Neuronal stem cell (in vitro differentiated cells): ENCODE measurements around the gene LRIG1.

Experiments used
- DNase-seq: peaks from one replicate; pipeline ENCODE4 v3.0.0-alpha.2; 2013; ENCODE audit warnings: low spot score
- H2AFZ ChIP-seq: one replicate; pipeline ENCODE4 v1.6.1; 2013; ENCODE audit warnings: mild to moderate bottlenecking, low read length, inconsistent platforms
- H2AK5ac ChIP-seq: 2 replicates; pipeline ENCODE4 v1.6.1; 2013; ENCODE audit warnings: low read depth, mild to moderate bottlenecking, inconsistent platforms, low read length, moderate library complexity, mixed read lengths
- H2BK120ac ChIP-seq: 2 replicates; pipeline ENCODE4 v1.6.1; 2013; ENCODE audit warnings: low read depth, mild to moderate bottlenecking, inconsistent platforms, low read length, moderate library complexity, mixed read lengths
- H2BK12ac ChIP-seq: one replicate; pipeline ENCODE4 v1.6.1; 2013; ENCODE audit warnings: low read length, inconsistent platforms
- H2BK15ac ChIP-seq: 2 replicates; pipeline ENCODE4 v1.6.1; 2013; ENCODE audit warnings: mild to moderate bottlenecking, low read length, inconsistent platforms, mixed read lengths
- H2BK5ac ChIP-seq: one replicate; pipeline ENCODE4 v1.6.1; 2013; ENCODE audit warnings: inconsistent platforms, mild to moderate bottlenecking, low read length, moderate library complexity
- H3K14ac ChIP-seq: one replicate; pipeline ENCODE4 v1.6.1; 2013; ENCODE audit warnings: low read length, inconsistent platforms
- H3K18ac ChIP-seq: 2 replicates; pipeline ENCODE4 v1.6.1; 2013; ENCODE audit warnings: low read length, inconsistent platforms
- H3K23ac ChIP-seq: 2 replicates; pipeline ENCODE4 v1.6.1; 2013; ENCODE audit warnings: low read depth, mild to moderate bottlenecking, mixed read lengths, low read length, inconsistent platforms; ENCODE audit not compliant: poor library complexity
- H3K27ac ChIP-seq: replicated peaks from 3 replicates; pipeline ENCODE4 v1.5.1; 2013; ENCODE audit warnings: low read length, inconsistent platforms
- H3K27me3 ChIP-seq, 3 experiments: 2 replicates each; pipeline ENCODE4 v1.6.1; 2013; ENCODE audit warnings: low read length in 3 of 3, mild to moderate bottlenecking in 2 of 3, inconsistent platforms in 1 of 3, low read depth in 1 of 3, mixed read lengths in 1 of 3, moderate library complexity in 1 of 3; ENCODE audit not compliant: control insufficient read depth in 3 of 3, insufficient read depth in 3 of 3
- H3K36me3 ChIP-seq, 2 donors: replicated peaks in 1 of 2; 2 replicates each; pipeline ENCODE4 v1.6.1; 2013; ENCODE audit warnings: low read length in 2 of 2; ENCODE audit not compliant: control insufficient read depth in 2 of 2, insufficient read depth in 2 of 2
- H3K4ac ChIP-seq: 2 replicates; pipeline ENCODE4 v1.6.1; 2013; ENCODE audit warnings: inconsistent platforms, mild to moderate bottlenecking, low read length, moderate library complexity
- H3K4me1 ChIP-seq, 2 donors: 1 replicate in 1 of 2; 2 replicates in 1 of 2; pipeline ENCODE4 v1.6.1; 2013; ENCODE audit warnings: low read length in 2 of 2, low read depth in 1 of 2; ENCODE audit not compliant: control insufficient read depth in 2 of 2, insufficient read depth in 1 of 2
- H3K4me2 ChIP-seq: one replicate; pipeline ENCODE4 v1.6.1; 2013; ENCODE audit warnings: mild to moderate bottlenecking, low read length, inconsistent platforms; ENCODE audit not compliant: insufficient read depth, poor library complexity, severe bottlenecking
- H3K4me3 ChIP-seq, 2 donors: 2 replicates each; pipeline ENCODE4 v1.5.1; 2013; ENCODE audit warnings: low read length in 2 of 2, mild to moderate bottlenecking in 2 of 2, inconsistent platforms in 1 of 2, moderate library complexity in 1 of 2
- H3K79me1 ChIP-seq: one replicate; pipeline ENCODE4 v1.6.1; 2013; ENCODE audit warnings: low read depth, mild to moderate bottlenecking, inconsistent platforms, low read length, moderate library complexity
- H3K9ac ChIP-seq: one replicate; pipeline ENCODE4 v1.6.1; 2013; ENCODE audit warnings: mild to moderate bottlenecking, low read depth, low read length, inconsistent platforms; ENCODE audit not compliant: poor library complexity
- H3K9me3 ChIP-seq, 2 donors: replicated peaks in 1 of 2; 2 replicates each; pipeline versions ENCODE3 to v1.6.1; 2013; ENCODE audit warnings: low read length in 2 of 2, mild to moderate bottlenecking in 2 of 2, inconsistent platforms in 1 of 2, low read depth in 1 of 2, mixed read lengths in 1 of 2, moderate library complexity in 1 of 2; ENCODE audit not compliant: control insufficient read depth in 2 of 2, insufficient read depth in 1 of 2
- H4K8ac ChIP-seq: one replicate; pipeline ENCODE4 v1.6.1; 2013; ENCODE audit warnings: low read depth, mild to moderate bottlenecking, inconsistent platforms, low read length, moderate library complexity
- H4K91ac ChIP-seq: one replicate; pipeline ENCODE4 v1.6.1; 2013; ENCODE audit warnings: low read length, low read depth, mild to moderate bottlenecking, inconsistent platforms; ENCODE audit not compliant: poor library complexity
- WGBS, 2 donors: extraction: QIAGEN DNeasy Blood & Tissue Kit; methylation state at CpG; one replicate each; pipeline ENCODE4 v1.1.7; 2013; ENCODE audit warnings: missing lambda C conversion rate in 2 of 2, mixed read lengths in 1 of 2; ENCODE audit not compliant: insufficient read length in 2 of 2, insufficient replicate concordance in 1 of 2; ENCODE audit errors: extremely low coverage in 2 of 2; 5-methylcytosine and 5-hydroxymethylcytosine counted together

Gene LRIG1

GRCh38 chr3:66416556-66417304 is 84.1 kb downstream of the LRIG1 start:
- no peak overlapping the region for H3K9ac ChIP-seq
- no peak for DNase-seq
- H2AK5ac ChIP-seq, result no peak overlapping the region
- WGBS, 2 donors, result no CpG with 5 or more reads among the region's 14 CpGs
- no peaks in the 10 kb centered on the region for H3K27me3 ChIP-seq
- peaks cover 15% of the 10 kb centered on the region in 2 donors for H3K4me1 ChIP-seq
- no peak overlapping the region for H3K27ac ChIP-seq
- peaks cover 67 to 82% of the 10 kb centered on the region in 2 donors for H3K36me3 ChIP-seq
- no peak overlapping the region for H2BK120ac ChIP-seq
- no peak overlapping the region for H3K4ac ChIP-seq
- H3K79me1 ChIP-seq, result peaks cover 27% of the 10 kb centered on the region
- H3K9me3 ChIP-seq, result peaks cover 5 to 25% of the 10 kb centered on the region in 2 donors
- no peak overlapping the region for H2BK5ac ChIP-seq
- H2AFZ ChIP-seq, result no peak overlapping the region
- no peak overlapping the region for H3K4me3 ChIP-seq
- no peak overlapping the region for H3K14ac ChIP-seq
- H2BK12ac ChIP-seq, result no peak overlapping the region
- no peak overlapping the region for H4K91ac ChIP-seq
- H3K18ac ChIP-seq, result no peak overlapping the region
- H3K23ac ChIP-seq, result no peak overlapping the region
- no peak overlapping the region for H3K4me2 ChIP-seq
- no peak overlapping the region for H4K8ac ChIP-seq
- H2BK15ac ChIP-seq, result no peak overlapping the region

- Histone ChIP-seq H3K18ac (no peak overlapping the region), H4K8ac (no peak overlapping the region), H2BK12ac (no peak overlapping the region), H3K9me3 (peaks cover 0 to 17% of the 10 kb centered on the region in 2 donors), H3K4me3 (no peak overlapping the region), H3K79me1 (peaks cover 27% of the 10 kb centered on the region), H3K9ac (no peak overlapping the region), H3K23ac (no peak overlapping the region), H2BK15ac (no peak overlapping the region), H3K36me3 (peaks cover 68 to 83% of the 10 kb centered on the region in 2 donors), H3K27me3 (no peaks in the 10 kb centered on the region), H2BK120ac (no peak overlapping the region), H3K14ac (no peak overlapping the region), H2AK5ac (no peak overlapping the region), H3K27ac (no peak overlapping the region), H4K91ac (no peak overlapping the region), H3K4ac (no peak overlapping the region), H3K4me2 (no peak overlapping the region), H2BK5ac (no peak overlapping the region), H3K4me1 (peaks cover 15% of the 10 kb centered on the region in 2 donors), H2AFZ (no peak overlapping the region)
- no peak for DNase-seq
- WGBS, 2 donors, result no CpG with 5 or more reads among the region's 5 CpGs
Measured at GRCh38 chr3:66415867-66416428, 84.9 kb downstream of the LRIG1 start.

DNA sequence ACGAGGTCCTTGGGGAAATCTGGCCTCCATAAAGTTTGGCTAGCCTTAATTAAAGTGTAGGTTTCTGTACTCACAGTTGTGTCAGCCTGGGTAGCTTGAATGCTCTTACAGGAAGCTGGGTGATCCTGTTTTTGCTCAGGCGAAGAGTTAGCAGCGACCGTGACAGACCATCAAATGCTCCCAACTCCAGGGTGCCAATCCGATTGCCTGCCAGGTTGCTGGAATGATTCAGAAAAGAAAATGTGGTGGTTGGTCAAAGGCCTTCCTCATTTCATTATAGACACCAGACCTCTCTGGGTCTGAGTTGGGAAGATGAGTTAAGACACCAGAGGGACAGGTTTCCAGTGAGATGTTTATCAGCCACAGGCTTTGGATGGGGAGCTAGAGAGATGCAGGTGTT is 86.0 kb downstream of the LRIG1 start:
- Histone ChIP-seq H3K79me1 (peaks cover 30% of the 10 kb centered on the region), H3K9me3 (peaks cover 0 to 6% of the 10 kb centered on the region in 2 donors), H2AK5ac (no peak overlapping the region), H4K8ac (no peak overlapping the region), H3K4me3 (no peak overlapping the region), H3K4me2 (no peak overlapping the region), H3K4ac (no peak overlapping the region), H3K4me1 (peaks cover 15 to 20% of the 10 kb centered on the region in 2 donors), H3K14ac (no peak overlapping the region), H2BK15ac (no peak overlapping the region), H3K23ac (no peak overlapping the region), H2BK12ac (no peak overlapping the region), H3K27ac (peak overlapping the region; percentile 36), H4K91ac (no peak overlapping the region), H2AFZ (no peak overlapping the region), H3K18ac (no peak overlapping the region), H2BK120ac (no peak overlapping the region), H3K27me3 (no peaks in the 10 kb centered on the region), H2BK5ac (no peak overlapping the region), H3K36me3 (peaks cover 72 to 83% of the 10 kb centered on the region in 2 donors), H3K9ac (no peak overlapping the region)
- no peak for DNase-seq
- WGBS, 2 donors, result no CpG with 5 or more reads among the region's 5 CpGs

GRCh38 chr3:66413151-66413751 is 87.6 kb downstream of the LRIG1 start:
- Histone ChIP-seq H3K4me3 (no peak overlapping the region), H3K79me1 (peaks cover 28% of the 10 kb centered on the region), H2BK120ac (no peak overlapping the region), H3K27me3 (no peaks in the 10 kb centered on the region), H2BK12ac (no peak overlapping the region), H2AFZ (no peak overlapping the region), H2BK15ac (no peak overlapping the region), H4K8ac (no peak overlapping the region), H3K18ac (no peak overlapping the region), H2BK5ac (no peak overlapping the region), H3K4me1 (peaks cover under 1 to 10% of the 10 kb centered on the region in 2 donors), H3K9me3 (no peaks in the 10 kb centered on the region), H4K91ac (no peak overlapping the region), H3K23ac (no peak overlapping the region), H3K14ac (no peak overlapping the region), H3K9ac (no peak overlapping the region), H3K4me2 (no peak overlapping the region), H3K36me3 (peaks cover 77 to 94% of the 10 kb centered on the region in 2 donors), H3K27ac (no peak overlapping the region), H3K4ac (no peak overlapping the region), H2AK5ac (no peak overlapping the region)
- DNase-seq, result no peak
- no CpG with 5 or more reads among the region's 7 CpGs for WGBS, 2 donors
